Natural killer cell (primary cell): ENCODE results near the gene FRMPD1. TPM values are rescaled to one million over a fixed set of nuclear protein-coding genes. Genes with fewer than 3 reads are reported as not detected.

Experiments
- ATAC-seq, 3 donors: fragments of 150-1000 bp in 2 of 3; fragments of 200-7000 bp in 1 of 3; cut with Tn5 transposase; 1 replicate in 1 of 3; 2 replicates in 2 of 3; pipeline ENCODE4 v1.10.0; 2021; ENCODE audit warnings: mild to moderate bottlenecking in 2 of 3, moderate library complexity in 2 of 3
- DNase-seq, 2 donors: peaks; one replicate each; pipeline versions ENCODE4 v3.0.0 to v3.0.0-alpha.2; 2013 to 2021; ENCODE audit warnings: mixed read lengths in 1 of 2
- H3K27ac ChIP-seq: one replicate; pipeline ENCODE4 v1.5.1; 2013; ENCODE audit warnings: mild to moderate bottlenecking, low read length
- H3K27me3 ChIP-seq: one replicate; pipeline ENCODE4 v1.6.1; 2013; ENCODE audit warnings: low read length; ENCODE audit not compliant: control insufficient read depth, insufficient read depth
- H3K36me3 ChIP-seq: one replicate; pipeline ENCODE4 v1.6.1; 2013; ENCODE audit warnings: low read length; ENCODE audit not compliant: control insufficient read depth, insufficient read depth
- H3K4me1 ChIP-seq: one replicate; pipeline ENCODE4 v1.6.1; 2013; ENCODE audit warnings: low read length; ENCODE audit not compliant: control insufficient read depth, insufficient read depth
- H3K4me3 ChIP-seq: one replicate; pipeline ENCODE4 v1.5.1; 2013; ENCODE audit warnings: low read length
- H3K9me3 ChIP-seq: one replicate; pipeline ENCODE4 v1.6.1; 2013; ENCODE audit warnings: low read length; ENCODE audit not compliant: control insufficient read depth, insufficient read depth
- H3K27ac Mint-ChIP-seq, 2 donors: one replicate each; pipeline ENCODE4 v1.8.0; 2022; ENCODE audit warnings: mild to moderate bottlenecking in 2 of 2, mixed read lengths in 2 of 2, moderate library complexity in 1 of 2
- H3K27me3 Mint-ChIP-seq, 2 donors: one replicate each; pipeline ENCODE4 v1.8.0; 2022; ENCODE audit warnings: low read depth in 2 of 2, mixed read lengths in 2 of 2
- H3K36me3 Mint-ChIP-seq: one replicate; pipeline ENCODE4 v1.8.0; 2022; ENCODE audit warnings: mixed read lengths
- H3K4me1 Mint-ChIP-seq, 2 donors: one replicate each; pipeline ENCODE4 v1.8.0; 2022; ENCODE audit warnings: mixed read lengths in 2 of 2
- H3K4me3 Mint-ChIP-seq: one replicate; pipeline ENCODE4 v1.8.0; 2022; ENCODE audit warnings: mild to moderate bottlenecking, moderate library complexity, mixed read lengths
- H3K9me3 Mint-ChIP-seq, 2 donors: one replicate each; pipeline ENCODE4 v1.8.0; 2022; ENCODE audit warnings: mixed read lengths in 2 of 2
- CTCF ChIP-seq: fragments of 200-600 bp; IDR thresholded peaks from one replicate; pipeline ENCODE4 v1.8.0; 2022; ENCODE audit warnings: antibody characterized with exemption
- WGBS: methylation state at CpG from one replicate; pipeline ENCODE4 v1.1.7; 2013; ENCODE audit warnings: missing lambda C conversion rate; ENCODE audit not compliant: insufficient coverage; 5-methylcytosine and 5-hydroxymethylcytosine counted together
- intact Hi-C: fragments of 100-400 bp; cut with micrococcal nuclease; formaldehyde crosslinking; loops from one replicate; pipeline ENCODE4 v1.14.2; 2022
- total RNA-seq, 4 donors: library from RNA; stranded (reverse); fragments of 120-200 nt in 1 of 4; gene quantifications; one replicate each; pipeline versions ENCODE4 v1.2.3 to v1.2.4, GENCODE V29; 2013 to 2022

Gene FRMPD1
- total RNA-seq, 3 donors from 2014 or later (not counting 1 experiment from before 2014, with no cell fraction given) = not detected

- H3K9me3 ChIP-seq = no peaks in the 10 kb centered on the region
- no peak overlapping the region for H3K4me3 ChIP-seq
- no peak overlapping the region for H3K27ac ChIP-seq
- no peaks in the 10 kb centered on the region for H3K36me3 ChIP-seq
- H3K4me3 Mint-ChIP-seq = no peak overlapping the region
- peaks cover 0 to 14% of the 10 kb centered on the region in 2 donors for H3K27me3 Mint-ChIP-seq
- no peaks in the 10 kb centered on the region for H3K36me3 Mint-ChIP-seq
- no peaks in the 10 kb centered on the region for H3K4me1 ChIP-seq
- H3K4me1 Mint-ChIP-seq = no peaks in the 10 kb centered on the region
- intact Hi-C loops = no loop called here
- no peak overlapping the region for H3K27ac Mint-ChIP-seq
- no peaks in the 10 kb centered on the region for H3K9me3 Mint-ChIP-seq
- TF ChIP-seq CTCF = no peak
- no peaks in the 10 kb centered on the region for H3K27me3 ChIP-seq
- ATAC-seq = no peak
- no peak for DNase-seq
- 97% methylated on average over 3 of the region's 3 CpGs for WGBS
Measured at GRCh38 chr9:37700900-37701299, 50.1 kb downstream of the FRMPD1 start.

GRCh38 chr9:37705787-37706186 is 55.0 kb downstream of the FRMPD1 start:
- DNase-seq (no peak), ATAC-seq (no peak)
- H3K4me1 Mint-ChIP-seq = no peaks in the 10 kb centered on the region
- H3K4me3 Mint-ChIP-seq = no peak overlapping the region
- H3K27ac ChIP-seq = no peak overlapping the region
- H3K27me3 ChIP-seq = no peaks in the 10 kb centered on the region
- H3K4me3 ChIP-seq = no peak overlapping the region
- no peak for TF ChIP-seq CTCF
- no peaks in the 10 kb centered on the region for H3K9me3 Mint-ChIP-seq
- 93% methylated on average over 3 of the region's 3 CpGs for WGBS
- no peaks in the 10 kb centered on the region for H3K36me3 Mint-ChIP-seq
- intact Hi-C loops = no loop called here
- H3K27ac Mint-ChIP-seq = no peak overlapping the region
- H3K9me3 ChIP-seq = no peaks in the 10 kb centered on the region
- no peaks in the 10 kb centered on the region for H3K36me3 ChIP-seq
- peaks cover 14 to 30% of the 10 kb centered on the region in 2 donors for H3K27me3 Mint-ChIP-seq
- H3K4me1 ChIP-seq = no peaks in the 10 kb centered on the region

GRCh38 chr9:37706290-37706689 is 55.5 kb downstream of the FRMPD1 start:
- Mint-ChIP-seq H3K36me3 (no peaks in the 10 kb centered on the region), H3K27me3 (peaks cover 12 to 35% of the 10 kb centered on the region in 2 donors), H3K4me3 (no peak overlapping the region), H3K4me1 (no peaks in the 10 kb centered on the region), H3K9me3 (no peaks in the 10 kb centered on the region), H3K27ac (no peak overlapping the region)
- Histone ChIP-seq H3K9me3 (no peaks in the 10 kb centered on the region), H3K36me3 (no peaks in the 10 kb centered on the region), H3K27ac (no peak overlapping the region), H3K27me3 (no peaks in the 10 kb centered on the region), H3K4me3 (no peak overlapping the region), H3K4me1 (no peaks in the 10 kb centered on the region)
- WGBS = 62% methylated on average over 2 of the region's 3 CpGs
- intact Hi-C loops = no loop called here
- DNase-seq (no peak), ATAC-seq (no peak)
- no peak for TF ChIP-seq CTCF

- TF ChIP-seq CTCF = no peak
Measured at GRCh38 chr9:37707748-37708147, 57.0 kb downstream of the FRMPD1 start.

More at GRCh38 chr9:37707748-37708147, 57.0 kb downstream of the FRMPD1 start:
- no peaks in the 10 kb centered on the region for H3K36me3 Mint-ChIP-seq
- H3K9me3 Mint-ChIP-seq = no peaks in the 10 kb centered on the region
- 92% methylated on average over 3 of the region's 4 CpGs for WGBS
- no peaks in the 10 kb centered on the region for H3K9me3 ChIP-seq
- no peak overlapping the region for H3K27ac ChIP-seq
- no peak overlapping the region for H3K4me3 Mint-ChIP-seq
- no peaks in the 10 kb centered on the region for H3K27me3 ChIP-seq
- H3K4me1 ChIP-seq = no peaks in the 10 kb centered on the region
- intact Hi-C loops = no loop called here
- ATAC-seq = no peak
- H3K4me3 ChIP-seq = no peak overlapping the region
- H3K27me3 Mint-ChIP-seq = peaks cover 8 to 37% of the 10 kb centered on the region in 2 donors
- no peaks in the 10 kb centered on the region for H3K4me1 Mint-ChIP-seq
- no peak for DNase-seq
- H3K36me3 ChIP-seq = no peaks in the 10 kb centered on the region
- H3K27ac Mint-ChIP-seq = no peak overlapping the region
